MM.1S (cell line): Measurements from ENCODE around the gene RTN4R.

ENCODE experiments used
- DNase-seq: peaks from one replicate; pipeline ENCODE4 v3.0.0-alpha.2; 2015
- H2AFZ ChIP-seq: fragments of 300-600 bp; sonication (generic); 2 replicates; pipeline ENCODE4 v1.6.0; 2016; ENCODE audit warnings: antibody characterized with exemption, low read length
- H3F3A ChIP-seq: fragments of 300-600 bp; sonication (generic); 2 replicates; pipeline ENCODE4 v1.6.1; 2016; ENCODE audit warnings: mild to moderate bottlenecking, antibody characterized with exemption, low read length, moderate library complexity, mixed read lengths; ENCODE audit not compliant: insufficient read depth
- H3K27ac ChIP-seq: fragments of 300-600 bp; sonication (generic); 2 replicates; pipeline ENCODE4 v1.5.1; 2016; ENCODE audit warnings: mild to moderate bottlenecking, low read length
- H3K27me3 ChIP-seq: fragments of 300-600 bp; sonication (generic); replicated peaks from 2 replicates; pipeline ENCODE4 v1.6.0; 2016; ENCODE audit warnings: low read length; ENCODE audit not compliant: insufficient read depth
- H3K36me3 ChIP-seq: fragments of 300-600 bp; sonication (generic); replicated peaks from 2 replicates; pipeline ENCODE4 v1.6.1; 2016; ENCODE audit warnings: mild to moderate bottlenecking, low read length, mixed read lengths; ENCODE audit not compliant: insufficient read depth
- H3K4me1 ChIP-seq: fragments of 300-600 bp; sonication (generic); 2 replicates; pipeline ENCODE4 v1.6.1; 2016; ENCODE audit warnings: low read length, mixed read lengths
- H3K4me2 ChIP-seq: fragments of 300-600 bp; sonication (generic); 2 replicates; pipeline ENCODE4 v1.6.0; 2016; ENCODE audit warnings: low read depth, low read length
- H3K4me3 ChIP-seq: fragments of 300-600 bp; sonication (generic); 2 replicates; pipeline ENCODE4 v1.5.1; 2016; ENCODE audit warnings: low read length, mixed read lengths
- H3K79me2 ChIP-seq: fragments of 300-600 bp; sonication (generic); 2 replicates; pipeline ENCODE4 v1.6.1; 2016; ENCODE audit warnings: mixed run types, low read length, mixed read lengths
- H3K9ac ChIP-seq: fragments of 300-600 bp; sonication (generic); 2 replicates; pipeline ENCODE4 v1.6.1; 2016; ENCODE audit warnings: low read length, mixed read lengths
- H3K9me2 ChIP-seq: fragments of 300-600 bp; sonication (generic); replicated peaks from 2 replicates; pipeline ENCODE4 v1.6.1; 2016; ENCODE audit warnings: mild to moderate bottlenecking, low read length, mixed read lengths; ENCODE audit not compliant: insufficient read depth
- H3K9me3 ChIP-seq: fragments of 300-600 bp; sonication (generic); replicated peaks from 2 replicates; pipeline ENCODE4 v1.6.1; 2016; ENCODE audit warnings: mild to moderate bottlenecking, low read length, mixed read lengths; ENCODE audit not compliant: insufficient read depth
- H4K20me1 ChIP-seq: fragments of 300-600 bp; sonication (generic); 2 replicates; pipeline ENCODE4 v1.6.1; 2016; ENCODE audit warnings: mild to moderate bottlenecking, low read length, moderate library complexity, mixed read lengths; ENCODE audit not compliant: insufficient read depth
- CTCF ChIP-seq: fragments of 300-600 bp; sonication (generic); IDR thresholded peaks from 2 replicates; pipeline ENCODE4 v1.5.1; 2016; ENCODE audit warnings: antibody characterized with exemption, low read length, mixed read lengths
- EZH2 ChIP-seq: fragments of 300-600 bp; sonication (generic); optimal IDR thresholded peaks from 2 replicates; pipeline ENCODE3; 2017; ENCODE audit warnings: low read depth, mild to moderate bottlenecking, antibody characterized with exemption, low read length, mixed read lengths
- EZH2phosphoT487 ChIP-seq: fragments of 300-600 bp; sonication (generic); IDR thresholded peaks from 2 replicates; pipeline ENCODE4 v1.6.1; 2018; ENCODE audit warnings: antibody characterized with exemption, low read length

Gene RTN4R

GRCh38 chr22:20217563-20217962 is 50.6 kb downstream of the RTN4R start:
- H3K27ac ChIP-seq: no peak overlapping the region
- H3F3A ChIP-seq: no peaks in the 10 kb centered on the region
- no peak overlapping the region for H2AFZ ChIP-seq
- no peaks in the 10 kb centered on the region for H3K4me1 ChIP-seq
- H3K4me2 ChIP-seq: no peak overlapping the region
- no peaks in the 10 kb centered on the region for H3K79me2 ChIP-seq
- no peak for DNase-seq
- no peaks in the 10 kb centered on the region for H3K9me3 ChIP-seq
- no peaks in the 10 kb centered on the region for H3K36me3 ChIP-seq
- H4K20me1 ChIP-seq: no peaks in the 10 kb centered on the region
- peaks cover 95% of the 10 kb centered on the region for H3K27me3 ChIP-seq
- H3K4me3 ChIP-seq: no peak overlapping the region
- TF ChIP-seq EZH2 (no peak), EZH2phosphoT487 (no peak), CTCF (no peak)
- no peak overlapping the region for H3K9ac ChIP-seq
- no peaks in the 10 kb centered on the region for H3K9me2 ChIP-seq

- Histone ChIP-seq H3K9me3 (no peaks in the 10 kb centered on the region), H3K9me2 (no peaks in the 10 kb centered on the region), H2AFZ (no peak overlapping the region), H3K4me3 (no peak overlapping the region), H3K36me3 (no peaks in the 10 kb centered on the region), H3K9ac (no peak overlapping the region), H3K79me2 (no peaks in the 10 kb centered on the region), H3K4me1 (no peaks in the 10 kb centered on the region), H3F3A (no peaks in the 10 kb centered on the region), H3K27me3 (peaks cover 95% of the 10 kb centered on the region), H3K4me2 (no peak overlapping the region), H3K27ac (no peak overlapping the region), H4K20me1 (no peaks in the 10 kb centered on the region)
- DNase-seq: no peak
- no peak for TF ChIP-seq EZH2phosphoT487
- TF ChIP-seq EZH2: no peak
- no peak for TF ChIP-seq CTCF
Observed at GRCh38 chr22:20216863-20217499, 51.1 kb downstream of the RTN4R start.

- Histone ChIP-seq H3K4me3 (no peak overlapping the region), H3K9ac (no peak overlapping the region), H3F3A (no peaks in the 10 kb centered on the region), H3K79me2 (no peaks in the 10 kb centered on the region), H3K9me3 (no peaks in the 10 kb centered on the region), H3K4me2 (no peak overlapping the region), H2AFZ (no peak overlapping the region), H3K4me1 (no peaks in the 10 kb centered on the region), H3K9me2 (no peaks in the 10 kb centered on the region), H3K27ac (no peak overlapping the region), H4K20me1 (no peaks in the 10 kb centered on the region), H3K27me3 (peaks cover 93% of the 10 kb centered on the region), H3K36me3 (no peaks in the 10 kb centered on the region)
- peak; percentile 13 for TF ChIP-seq CTCF
- no peak for TF ChIP-seq EZH2phosphoT487
- DNase-seq: no peak
Observed at GRCh38 chr22:20215742-20216141, 52.4 kb downstream of the RTN4R start.
